ENCODE measurements around the gene KCNH4.
"Not testable (repeated sequence)": the region's sequence is repeated elsewhere in the genome, so short reads cannot be mapped to it uniquely, and the experiment has no call there.

Gene KCNH4
- total RNA-seq: 0.08 to 0.56 (median 0.24) reads per million in 18 experiments

DNA sequence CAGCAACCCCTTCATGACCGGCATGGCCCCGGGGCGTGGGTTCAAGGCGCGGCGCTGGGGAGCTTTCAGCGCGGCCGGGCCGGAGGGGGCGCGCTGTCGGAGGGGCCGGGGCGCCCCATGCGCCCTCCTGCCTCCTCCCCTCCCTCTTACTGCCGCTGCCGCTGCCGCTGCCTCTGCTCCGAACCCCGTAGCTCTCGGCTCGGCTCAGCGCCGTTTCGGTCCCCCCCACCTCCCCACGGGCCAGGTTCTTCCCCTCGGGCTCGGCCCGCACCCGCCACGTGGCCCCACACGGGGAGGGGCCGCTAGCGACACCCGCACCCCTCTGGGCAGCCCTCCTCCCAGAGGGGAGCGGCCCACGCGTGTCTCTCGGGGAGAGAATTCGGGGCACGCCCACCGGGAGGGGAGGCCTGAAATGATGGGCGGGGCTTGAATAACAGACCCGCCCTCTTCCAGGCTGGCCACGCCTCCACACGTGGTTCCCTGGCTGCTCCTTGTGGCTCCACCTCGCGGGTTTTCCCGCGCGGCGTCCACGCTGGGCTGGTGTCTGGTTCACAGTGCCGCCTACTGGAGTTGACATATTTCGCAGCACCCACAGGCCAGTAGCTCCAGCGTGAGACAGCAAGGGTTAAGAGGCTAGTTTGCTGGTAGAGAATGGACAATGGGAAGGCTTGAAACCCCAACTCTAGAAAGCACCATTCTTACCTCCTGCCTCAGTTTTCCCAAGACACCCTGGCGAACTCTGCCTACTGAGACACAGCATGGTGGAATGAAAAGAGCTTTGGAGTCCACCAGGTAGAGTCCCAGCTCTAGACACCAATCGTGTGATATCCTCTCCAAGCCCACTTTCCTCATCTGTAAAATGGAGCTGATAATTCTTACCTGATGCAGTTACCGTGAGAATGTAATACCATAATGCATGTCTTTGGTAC, at the start of gene KCNH4:
Gene KCNH4 (minus strand): TSS at position 221 of the 929 bp plus-strand sequence. CDS start 197 bp downstream, at position 24.
- DNase-seq: peak; percentile 93 to 96

- DNase-seq: no peak
Measured at GRCh38 chr17:42230225-42230624, 49.3 kb upstream of the KCNH4 start.

DNA sequence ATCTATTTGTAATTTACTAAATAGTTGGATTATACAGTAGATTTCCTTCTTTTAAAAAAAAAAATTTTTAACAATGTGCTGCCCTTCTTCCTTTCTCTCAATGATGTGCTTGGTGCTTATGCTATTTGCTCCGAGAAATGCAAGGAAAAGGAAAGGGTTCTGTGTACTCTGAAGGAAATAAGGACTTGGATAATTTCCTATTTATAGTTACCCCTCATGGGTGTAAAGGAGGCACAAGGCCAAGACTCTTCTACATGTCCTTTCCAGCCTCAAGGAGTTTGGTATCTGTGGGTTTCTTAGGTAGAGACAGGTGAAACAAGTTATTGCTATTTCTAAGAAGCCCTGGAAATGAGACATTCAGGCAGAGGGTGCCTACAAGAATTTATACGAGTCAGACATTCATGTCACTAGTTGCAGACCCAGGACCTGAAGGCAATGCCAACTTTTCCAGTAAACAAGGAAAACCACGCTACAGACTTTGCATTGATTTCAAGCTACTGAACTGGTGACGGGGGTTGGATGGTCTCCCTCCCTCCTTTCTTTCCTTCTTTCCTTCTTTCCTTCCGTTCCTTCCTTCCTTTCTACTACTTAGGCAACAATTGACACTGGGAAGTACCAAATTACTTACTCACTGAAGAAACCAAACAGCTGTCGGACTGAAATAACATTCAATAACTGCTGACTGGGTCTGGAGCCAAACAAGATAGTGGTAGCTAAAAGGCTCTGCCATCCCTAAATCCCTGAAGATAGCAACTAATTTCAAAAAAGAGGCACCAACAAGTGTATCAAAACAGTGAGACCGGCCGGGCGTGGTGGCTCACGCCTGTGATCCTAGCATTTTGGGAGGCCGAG, 47.1 kb upstream of the KCNH4 start:
- no peak for DNase-seq

- DNase-seq: peak; percentile 55 to 57
Measured at GRCh38 chr17:42225646-42226045, 44.7 kb upstream of the KCNH4 start.

DNA sequence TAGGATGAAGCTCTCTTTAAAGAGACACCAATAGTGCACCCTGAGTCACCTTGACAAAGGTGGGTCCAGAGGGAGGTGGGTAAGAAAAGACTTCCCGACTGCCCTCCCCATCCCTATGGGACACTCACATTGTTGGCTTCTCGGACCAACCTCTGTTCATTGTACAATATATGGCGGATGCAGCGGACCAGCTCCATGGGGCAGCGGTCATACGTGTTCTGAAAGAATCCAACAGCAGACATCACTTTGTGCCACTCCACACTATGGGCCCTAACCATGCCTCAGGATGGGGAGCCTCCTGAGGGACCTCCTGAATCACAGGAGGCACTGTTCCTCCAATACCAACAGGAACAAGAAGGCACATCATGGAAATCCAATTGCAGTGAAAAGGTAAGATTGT, 43.7 kb upstream of the KCNH4 start:
- DNase-seq: no peak

GRCh38 chr17:42221886-42222745, 41.2 kb upstream of the KCNH4 start:
- peak; percentile 62 to 70 for DNase-seq

DNA sequence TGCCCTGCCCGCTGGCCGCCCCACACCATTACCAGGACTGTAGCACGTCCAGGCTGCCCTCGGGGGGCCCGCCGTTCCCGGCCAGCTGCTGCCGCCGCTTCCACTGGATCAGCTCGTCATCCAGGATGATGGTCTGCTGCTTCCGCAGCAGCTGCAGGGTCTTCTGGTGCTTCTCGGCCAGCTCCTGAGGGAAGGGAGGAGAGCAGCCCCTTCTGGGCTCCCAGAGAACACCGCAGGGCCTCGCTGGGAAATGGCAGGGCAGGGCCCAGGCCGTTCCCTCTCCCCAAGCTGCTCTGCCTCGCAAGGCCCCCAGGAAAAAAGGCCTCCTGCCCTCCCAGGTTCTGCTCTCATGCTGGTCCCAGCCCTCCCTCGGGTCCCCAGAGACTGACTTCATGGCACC, 38.3 kb upstream of the KCNH4 start:
- DNase-seq: not testable (repeated sequence)

GRCh38 chr17:42214156-42214555, 33.2 kb upstream of the KCNH4 start:
- no peak for DNase-seq

- no peak for DNase-seq
Measured at GRCh38 chr17:42212382-42212781, 31.4 kb upstream of the KCNH4 start.

GRCh38 chr17:42211921-42212341, 31.0 kb upstream of the KCNH4 start:
- not testable (repeated sequence) for DNase-seq

DNA sequence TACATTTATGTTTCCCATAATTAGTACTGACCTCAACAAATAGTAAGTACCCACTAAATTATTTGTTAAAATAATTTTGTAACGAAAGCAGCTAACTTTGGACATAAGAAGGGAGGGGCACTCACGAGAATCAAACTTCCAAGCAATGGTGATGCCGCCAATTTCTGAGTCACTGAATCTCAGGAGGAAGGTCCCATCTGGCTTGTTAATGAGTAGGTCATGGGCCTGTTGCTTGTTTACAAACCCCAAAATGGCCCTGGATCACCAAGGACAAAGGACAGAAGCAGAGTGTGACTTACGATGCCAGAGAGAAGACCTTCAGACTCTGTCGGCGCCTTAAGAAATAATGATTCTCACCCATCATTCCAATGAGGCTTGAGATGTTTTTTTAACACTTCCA, 29.1 kb upstream of the KCNH4 start:
- DNase-seq: no peak

DNA sequence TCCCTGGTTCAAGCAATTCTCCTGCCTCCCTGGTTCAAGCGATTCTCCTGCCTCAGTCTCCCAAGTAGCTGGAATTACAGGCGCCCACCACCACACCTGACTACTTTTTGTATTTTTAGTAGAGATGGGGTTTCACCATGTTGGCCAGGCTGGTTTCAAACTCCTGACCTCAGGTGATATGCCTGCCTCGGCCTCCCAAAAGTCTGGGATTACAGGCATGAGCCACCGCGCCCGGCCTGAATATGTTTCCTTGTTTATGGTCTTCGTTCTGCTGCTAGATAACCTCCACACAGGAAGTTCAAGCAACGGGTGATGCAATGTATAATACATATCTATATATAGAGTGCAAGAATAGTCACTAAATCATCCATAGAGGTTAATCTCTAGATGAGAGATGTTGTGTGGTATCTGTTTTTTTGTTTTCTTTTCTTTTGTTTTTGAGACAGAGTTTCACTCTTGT, 25.2 kb upstream of the KCNH4 start:
- DNase-seq: peak; percentile 51 to 65

- no peak for DNase-seq
Measured at GRCh38 chr17:42203354-42203753, 22.4 kb upstream of the KCNH4 start.

GRCh38 chr17:42202696-42203095, 21.8 kb upstream of the KCNH4 start:
- no peak for DNase-seq

DNA sequence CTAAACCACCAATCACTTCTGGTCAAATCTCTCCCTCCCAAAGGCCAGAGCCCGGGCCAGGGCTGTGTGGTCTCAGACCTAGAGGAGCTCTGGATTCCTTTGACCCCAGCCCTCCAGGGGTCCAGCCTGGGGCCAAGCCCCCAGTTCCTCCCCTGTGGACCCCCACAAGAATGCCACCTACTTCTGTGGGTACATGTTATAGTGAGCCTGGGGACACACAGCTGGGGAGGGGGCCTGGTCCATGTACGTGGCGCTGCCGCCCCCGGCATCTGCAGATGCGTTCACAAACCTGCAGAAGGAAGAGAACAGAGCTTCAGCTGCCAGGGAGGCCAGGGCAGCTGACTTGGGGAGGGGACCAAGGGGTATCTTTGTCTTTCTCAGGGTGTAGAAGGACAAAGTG, 21.2 kb upstream of the KCNH4 start:
- no peak for DNase-seq

GRCh38 chr17:42201458-42201772, 20.5 kb upstream of the KCNH4 start:
- no peak for DNase-seq

DNA sequence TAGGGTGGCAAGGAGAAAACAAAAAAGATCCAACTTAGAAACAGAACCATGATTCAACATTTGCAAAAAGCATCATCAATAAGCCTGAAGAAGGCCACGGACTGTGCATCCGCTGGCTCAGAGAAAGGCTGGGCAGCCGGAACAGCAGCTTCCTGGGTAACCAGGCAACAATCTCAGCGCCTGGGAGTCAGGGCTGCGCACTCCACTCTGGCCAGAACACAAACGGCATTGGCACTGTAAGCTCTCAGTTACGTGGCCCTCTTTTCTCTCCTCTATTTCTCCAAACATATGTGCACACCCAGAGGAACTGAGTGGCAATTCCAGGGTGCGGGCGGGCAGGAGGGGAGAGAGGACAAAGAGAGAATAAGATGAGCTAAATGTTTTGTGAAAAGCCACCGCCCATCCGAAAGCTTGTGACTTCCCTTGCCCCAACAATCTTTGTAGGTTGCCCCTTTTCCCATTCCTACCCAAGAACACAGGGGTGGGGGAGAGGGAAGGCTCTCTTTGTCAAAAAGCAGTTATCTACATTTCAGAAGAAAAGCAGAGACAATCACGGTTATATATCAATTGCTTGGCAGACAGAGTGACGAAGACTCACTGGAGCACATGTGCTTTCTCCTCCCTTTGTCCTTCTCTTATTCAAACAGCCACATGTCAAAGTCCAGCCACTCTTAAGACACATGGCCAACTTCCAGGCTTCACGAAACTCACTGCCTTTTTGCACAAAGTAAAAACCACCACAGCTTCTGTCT, 19.9 kb upstream of the KCNH4 start:
- DNase-seq: no peak

DNA sequence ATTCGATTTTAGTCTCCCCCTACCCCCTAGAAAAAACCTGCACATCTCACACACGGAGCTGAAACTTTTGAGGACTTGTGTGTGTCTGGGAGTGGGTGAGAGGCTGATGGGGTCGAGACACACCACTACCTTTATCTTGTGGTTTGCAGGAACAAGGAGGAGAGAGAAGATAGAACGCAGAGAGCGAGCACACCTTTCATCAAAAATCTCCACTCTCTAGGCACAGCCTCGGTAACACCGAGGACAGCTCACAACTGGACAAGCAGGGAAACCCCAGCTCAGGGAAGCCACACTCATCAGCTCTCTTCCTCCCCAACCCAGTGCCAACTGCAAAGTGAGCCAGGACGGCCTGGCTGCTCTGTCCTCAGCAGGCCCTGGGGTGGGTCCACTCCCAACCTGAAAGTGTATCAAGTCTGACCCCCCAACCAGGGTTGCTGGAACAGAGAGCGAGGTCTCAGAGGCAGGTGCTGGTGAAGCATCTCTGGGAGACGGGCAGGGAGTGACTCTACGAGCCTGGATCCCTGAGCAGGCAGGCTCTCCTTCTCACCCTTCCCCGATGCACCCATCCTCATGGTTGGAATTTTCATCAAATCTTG, 18.6 kb upstream of the KCNH4 start:
- no peak for DNase-seq

DNA sequence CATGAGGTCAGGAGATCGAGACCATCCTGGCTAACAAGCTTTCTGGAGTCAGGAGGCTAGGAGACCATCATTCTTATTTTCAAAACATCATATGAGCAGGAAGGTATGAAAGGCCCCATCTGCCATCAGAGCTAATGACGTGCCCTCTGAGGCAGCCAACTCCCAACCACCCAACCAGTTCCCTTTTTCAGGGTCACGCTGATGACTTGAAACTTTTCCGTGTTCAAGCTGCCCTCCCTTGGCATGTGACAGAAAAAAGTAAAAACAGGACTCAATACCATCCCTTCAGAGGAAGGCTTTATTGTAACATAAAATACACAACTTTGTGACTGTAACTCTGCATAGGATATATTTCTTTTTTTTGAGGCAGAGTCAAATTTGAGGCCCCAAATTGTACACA, 18.0 kb upstream of the KCNH4 start:
- DNase-seq: peak; percentile 87 to 90

GRCh38 chr17:42197564-42198156, 16.7 kb upstream of the KCNH4 start:
- no peak for DNase-seq

Data from inflammatory macrophage (primary cell).